BLaER1 treated with 17β-estradiol and CSF1 and Interleukin-3, amounts not matched to agents 10 nM and 100 nM (cell line): ENCODE results near the gene GAL3ST3.

Source experiments
- H3K27ac ChIP-seq, 11 experiments: shearing (Covaris generic); formaldehyde crosslinking; 2 replicates each; pipeline ENCODE4 v1.8.1; 2022
- H3K27me3 ChIP-seq, 11 experiments: shearing (Covaris generic); formaldehyde crosslinking; 2 replicates each; pipeline ENCODE4 v1.8.1; 2022
- H3K36me3 ChIP-seq, 11 experiments: shearing (Covaris generic); formaldehyde crosslinking; 2 replicates each; pipeline ENCODE4 v1.8.1; 2022
- H3K4me1 ChIP-seq, 10 experiments: shearing (Covaris generic); formaldehyde crosslinking; 2 replicates each; pipeline ENCODE4 v1.8.1; 2022
- H3K4me2 ChIP-seq, 11 experiments: shearing (Covaris generic); formaldehyde crosslinking; 2 replicates each; pipeline ENCODE4 v1.8.1; 2022
- H3K4me3 ChIP-seq, 10 experiments: shearing (Covaris generic); formaldehyde crosslinking; 2 replicates each; pipeline ENCODE4 v1.8.1; 2022
- H3K9ac ChIP-seq, 11 experiments: shearing (Covaris generic); formaldehyde crosslinking; 2 replicates each; pipeline ENCODE4 v1.8.1; 2022
- H3K9me3 ChIP-seq, 11 experiments: shearing (Covaris generic); formaldehyde crosslinking; replicated peaks in 1 of 11; 2 replicates each; pipeline ENCODE4 v1.8.1; 2022
- H4K20me1 ChIP-seq, 11 experiments: shearing (Covaris generic); formaldehyde crosslinking; 2 replicates each; pipeline ENCODE4 v1.8.1; 2022
- Cebpa-rat ChIP-seq, 11 experiments: shearing (Covaris generic); IDR thresholded peaks; 2 replicates each; pipeline ENCODE4 v1.8.1; 2022

The GAL3ST3 gene

GRCh38 chr11:66067640-66068039, 18.7 kb upstream of the GAL3ST3 start:
- H3K36me3 ChIP-seq: peaks cover 56 to 69% (median 66%) of the 10 kb centered on the region in 11 experiments
- peaks cover 30 to 84% (median 59%) of the 10 kb centered on the region in 11 experiments; a peak in 20 of 22 replicates for H4K20me1 ChIP-seq
- peak overlapping the region in 3 of 11 experiments; percentile 57 to 95 (median 91); a peak in 3 of 22 replicates for H3K27ac ChIP-seq
- peaks cover 49 to 63% (median 56%) of the 10 kb centered on the region in 10 experiments for H3K4me1 ChIP-seq
- no peak for TF ChIP-seq Cebpa-rat (IDR thresholded peaks at IDR 0.05)
- peak overlapping the region; percentile 29 to 98 (median 94); a peak in 20 of 22 replicates for H3K4me2 ChIP-seq
- no peaks in the 10 kb centered on the region for H3K9me3 ChIP-seq
- no peaks in the 10 kb centered on the region for H3K27me3 ChIP-seq
- peak overlapping the region in 3 of 11 experiments; percentile 16 to 74 (median 49); a peak in 2 of 22 replicates for H3K9ac ChIP-seq
- no peak overlapping the region for H3K4me3 ChIP-seq

- Histone ChIP-seq H3K4me3 (peak overlapping the region in 2 of 10 experiments; percentile 31 to 36; a peak in 3 of 20 replicates), H3K27ac (peak overlapping the region in 7 of 11 experiments; percentile 8 to 66 (median 36); a peak in 8 of 22 replicates), H3K27me3 (no peaks in the 10 kb centered on the region), H3K4me2 (peak overlapping the region in 6 of 11 experiments; percentile 7 to 96 (median 64); a peak in 9 of 22 replicates), H4K20me1 (peaks cover 28 to 78% (median 56%) of the 10 kb centered on the region in 11 experiments; a peak in 20 of 22 replicates), H3K9me3 (no peaks in the 10 kb centered on the region), H3K9ac (peak overlapping the region in 9 of 11 experiments; percentile 6 to 74 (median 42); a peak in 13 of 22 replicates), H3K4me1 (peaks cover 41 to 54% (median 47%) of the 10 kb centered on the region in 10 experiments), H3K36me3 (peaks cover 63 to 75% (median 73%) of the 10 kb centered on the region in 11 experiments)
- TF ChIP-seq Cebpa-rat (IDR thresholded peaks at IDR 0.05): no peak
These were observed 17.8 kb upstream of the GAL3ST3 start for GRCh38 chr11:66066751-66067150.

- Histone ChIP-seq H3K9me3 (no peaks in the 10 kb centered on the region), H3K9ac (no peak overlapping the region), H3K27ac (no peak overlapping the region), H3K36me3 (peaks cover 85 to 97% (median 95%) of the 10 kb centered on the region in 11 experiments), H3K4me2 (no peak overlapping the region), H4K20me1 (peaks cover 28 to 91% (median 68%) of the 10 kb centered on the region in 11 experiments; a peak in 20 of 22 replicates), H3K4me1 (peaks cover 33 to 47% (median 39%) of the 10 kb centered on the region in 10 experiments), H3K4me3 (no peak overlapping the region), H3K27me3 (no peaks in the 10 kb centered on the region)
- no peak for TF ChIP-seq Cebpa-rat (IDR thresholded peaks at IDR 0.05)
These were observed 15.6 kb upstream of the GAL3ST3 start for GRCh38 chr11:66064571-66064970.

- H3K4me1 ChIP-seq: peaks cover 26 to 40% (median 32%) of the 10 kb centered on the region in 10 experiments
- H3K36me3 ChIP-seq: peaks cover 92 to 100% (median 99%) of the 10 kb centered on the region in 11 experiments
- H3K4me2 ChIP-seq: no peak overlapping the region
- no peaks in the 10 kb centered on the region for H3K27me3 ChIP-seq
- no peak for TF ChIP-seq Cebpa-rat (IDR thresholded peaks at IDR 0.05)
- H3K9ac ChIP-seq: no peak overlapping the region
- peaks cover 28 to 94% (median 75%) of the 10 kb centered on the region in 11 experiments; a peak in 20 of 22 replicates for H4K20me1 ChIP-seq
- H3K27ac ChIP-seq: no peak overlapping the region
- H3K9me3 ChIP-seq: no peaks in the 10 kb centered on the region
- H3K4me3 ChIP-seq: no peak overlapping the region
These were observed 14.9 kb upstream of the GAL3ST3 start for GRCh38 chr11:66063900-66064299.

GRCh38 chr11:66062408-66062807, 13.4 kb upstream of the GAL3ST3 start:
- Histone ChIP-seq H3K9me3 (no peaks in the 10 kb centered on the region), H3K27ac (no peak overlapping the region), H4K20me1 (peaks cover 24 to 91% (median 69%) of the 10 kb centered on the region in 11 experiments; a peak in 20 of 22 replicates), H3K4me2 (no peak overlapping the region), H3K27me3 (no peaks in the 10 kb centered on the region), H3K4me1 (peaks cover 11 to 25% (median 17%) of the 10 kb centered on the region in 10 experiments; a peak in 19 of 20 replicates), H3K9ac (no peak overlapping the region), H3K4me3 (no peak overlapping the region), H3K36me3 (peaks cover 92 to 100% (median 100%) of the 10 kb centered on the region in 11 experiments)
- TF ChIP-seq Cebpa-rat (IDR thresholded peaks at IDR 0.05): no peak

- peaks cover 13 to 88% (median 59%) of the 10 kb centered on the region in 11 experiments; a peak in 20 of 22 replicates for H4K20me1 ChIP-seq
- peaks cover under 1 to 14% (median 6%) of the 10 kb centered on the region in 10 experiments; a peak in 15 of 20 replicates for H3K4me1 ChIP-seq
- no peaks in the 10 kb centered on the region for H3K27me3 ChIP-seq
- H3K9me3 ChIP-seq: no peaks in the 10 kb centered on the region
- no peak overlapping the region for H3K27ac ChIP-seq
- H3K4me3 ChIP-seq: no peak overlapping the region
- H3K36me3 ChIP-seq: peaks cover 97 to 100% (median 100%) of the 10 kb centered on the region in 11 experiments
- peak overlapping the region in 1 of 11 experiments; percentile 6; a peak in 2 of 22 replicates for H3K9ac ChIP-seq
- H3K4me2 ChIP-seq: no peak overlapping the region
- no peak for TF ChIP-seq Cebpa-rat (IDR thresholded peaks at IDR 0.05)
These were observed 12.3 kb upstream of the GAL3ST3 start for GRCh38 chr11:66061268-66061667.

GRCh38 chr11:66059966-66060680, 11.2 kb upstream of the GAL3ST3 start:
- H3K4me1 ChIP-seq: peaks cover 0 to 9% (median 0%) of the 10 kb centered on the region in 10 experiments; a peak in 4 of 20 replicates
- TF ChIP-seq Cebpa-rat (IDR thresholded peaks at IDR 0.05): no peak
- H3K9ac ChIP-seq: peak overlapping the region in 2 of 11 experiments; percentile 4 to 20; a peak in 1 of 22 replicates
- H3K9me3 ChIP-seq: no peaks in the 10 kb centered on the region
- no peak overlapping the region for H3K4me2 ChIP-seq
- no peak overlapping the region for H3K4me3 ChIP-seq
- H4K20me1 ChIP-seq: peaks cover 9 to 90% (median 62%) of the 10 kb centered on the region in 11 experiments; a peak in 20 of 22 replicates
- H3K27me3 ChIP-seq: no peaks in the 10 kb centered on the region
- H3K27ac ChIP-seq: no peak overlapping the region
- peaks cover 98 to 100% (median 100%) of the 10 kb centered on the region in 11 experiments for H3K36me3 ChIP-seq

- Histone ChIP-seq H3K9me3 (no peaks in the 10 kb centered on the region), H3K4me3 (no peak overlapping the region), H3K27ac (no peak overlapping the region), H4K20me1 (peaks cover 0 to 84% (median 41%) of the 10 kb centered on the region in 11 experiments; a peak in 19 of 22 replicates), H3K9ac (0 out of 22 replicates have a peak overlapping the region, but pooled peaks of 2 of the 11 experiments have one; percentile 14 to 23), H3K27me3 (no peaks in the 10 kb centered on the region), H3K4me1 (peaks cover 12 to 19% (median 14%) of the 10 kb centered on the region in 10 experiments), H3K36me3 (peaks cover 81 to 87% (median 85%) of the 10 kb centered on the region in 11 experiments), H3K4me2 (no peak overlapping the region)
- TF ChIP-seq Cebpa-rat (IDR thresholded peaks at IDR 0.05): no peak
These were observed 7.5 kb upstream of the GAL3ST3 start for GRCh38 chr11:66056501-66056900.

- no peaks in the 10 kb centered on the region for H3K9me3 ChIP-seq
- H3K4me1 ChIP-seq: peaks cover 24 to 32% (median 28%) of the 10 kb centered on the region in 10 experiments
- no peak overlapping the region for H3K4me3 ChIP-seq
- H3K4me2 ChIP-seq: no peak overlapping the region
- H3K36me3 ChIP-seq: peaks cover 67 to 72% (median 70%) of the 10 kb centered on the region in 11 experiments
- TF ChIP-seq Cebpa-rat (IDR thresholded peaks at IDR 0.05): no peak
- H3K27ac ChIP-seq: no peak overlapping the region
- no peaks in the 10 kb centered on the region for H3K27me3 ChIP-seq
- peaks cover 0 to 69% (median 30%) of the 10 kb centered on the region in 11 experiments; a peak in 17 of 22 replicates for H4K20me1 ChIP-seq
- H3K9ac ChIP-seq: 0 out of 22 replicates have a peak overlapping the region, but pooled peaks of 2 of the 11 experiments have one; percentile 10 to 26
These were observed 6.1 kb upstream of the GAL3ST3 start for GRCh38 chr11:66055021-66055420.
